ENCODE data around the gene FARSA.

- TF ChIP-seq GATA3 (IDR thresholded peaks at IDR 0.05; ENCODE audit: low read depth, low read length), result no peak
- no peak for TF ChIP-seq GATA2 (IDR thresholded peaks at IDR 0.05; ENCODE audit: low read depth, low read length)
Measured at GRCh38 chr19:12967907-12968306, 34.4 kb upstream of the FARSA start.

Data from SH-SY5Y (cell line).